GM12878 (cell line): ENCODE data around the gene NISCH. TPM values are rescaled to one million over a fixed set of nuclear protein-coding genes. Genes with fewer than 3 reads are reported as not detected.

ENCODE experiments used
- ATAC-seq: fragments of 200-7000 bp; cut with Tn5 transposase; 3 replicates; pipeline ENCODE4 v1.9.1; 2020; ENCODE audit warnings: mild to moderate bottlenecking, moderate library complexity
- BruUV-seq: library from RNA; stranded (reverse); fragments of 400-500 nt; replicated peaks from 2 replicates; lab custom pipeline; 2021; lab: Mats Ljungman, UMichigan
- CTCF ChIA-PET: fragments of 300-600 bp; sonication (Branson Sonifier 250); formaldehyde crosslinking; extraction: SDS; loops from one replicate; lab custom pipeline; 2021; ENCODE audit warnings: inconsistent platforms; lab: Yijun Ruan, JAX
- POLR2A ChIA-PET: fragments of 350-600 bp; formaldehyde crosslinking; extraction: SDS; loops from one replicate; lab custom pipeline; 2021; ENCODE audit warnings: inconsistent platforms; lab: Charles Lee
- RAD21 ChIA-PET: fragments of 300-600 bp; sonication (Branson Sonifier 250); formaldehyde crosslinking; loops from one replicate; lab custom pipeline; 2023; ENCODE audit warnings: antibody characterized with exemption; ENCODE audit not compliant: unreplicated experiment; lab: Charles Lee
- SMC1A ChIA-PET: fragments of 300-600 bp; sonication (Branson Sonifier 250); formaldehyde crosslinking; loops from one replicate; lab custom pipeline; 2023; ENCODE audit not compliant: unreplicated experiment, uncharacterized antibody; lab: Charles Lee
- DNase-seq: peaks from one replicate; pipeline ENCODE4 v3.0.0-alpha.2; 2011; ENCODE audit warnings: low read depth, low spot score
- FAIRE-seq: peaks from 3 replicates; lab custom pipeline; 2011; peaks lifted over from hg19 to GRCh38; lab: Jason Lieb, UNC
- H2AFZ ChIP-seq: 2 replicates; pipeline ENCODE4 v1.6.0; 2011; ENCODE audit warnings: low read depth, low read length, control low read depth; ENCODE audit not compliant: control insufficient read depth
- H3K27ac ChIP-seq: 2 replicates; pipeline ENCODE4 v1.5.1; 2011; ENCODE audit warnings: control low read depth; ENCODE audit not compliant: control insufficient read depth, insufficient read depth
- H3K27me3 ChIP-seq, 2 experiments: replicated peaks in 1 of 2; 2 replicates each; pipeline versions ENCODE4 v1.6.0 to v1.6.1; 2011; ENCODE audit warnings: low read length in 1 of 2; ENCODE audit not compliant: control insufficient read depth in 2 of 2, insufficient read depth in 2 of 2
- H3K36me3 ChIP-seq, 2 experiments: 2 replicates each; pipeline ENCODE4 v1.5.1; 2011; ENCODE audit warnings: low read length in 1 of 2; ENCODE audit not compliant: control insufficient read depth in 2 of 2, insufficient read depth in 2 of 2
- H3K4me1 ChIP-seq: 2 replicates; pipeline ENCODE4 v1.6.1; 2011; ENCODE audit warnings: mild to moderate bottlenecking, low read length, moderate library complexity, mixed read lengths; ENCODE audit not compliant: control insufficient read depth, insufficient read depth
- H3K4me2 ChIP-seq: 2 replicates; pipeline ENCODE4 v1.6.0; 2011; ENCODE audit warnings: control low read depth; ENCODE audit not compliant: control insufficient read depth, insufficient read depth
- H3K4me3 ChIP-seq: fragments of 200-600 bp; sonication (generic); 2 replicates; pipeline ENCODE4 v1.5.1; 2016
- H3K79me2 ChIP-seq: 2 replicates; pipeline ENCODE4 v1.6.0; 2011; ENCODE audit warnings: low read length; ENCODE audit not compliant: control insufficient read depth, insufficient read depth
- H3K9ac ChIP-seq: 2 replicates; pipeline ENCODE4 v1.8.0; 2011; ENCODE audit warnings: low read length, control low read depth, mixed read lengths; ENCODE audit not compliant: control insufficient read depth, insufficient read depth
- H3K9me3 ChIP-seq: replicated peaks from 3 replicates; pipeline ENCODE4 v1.5.1; 2011; ENCODE audit warnings: mild to moderate bottlenecking, low read length; ENCODE audit not compliant: control insufficient read depth, insufficient read depth
- H4K20me1 ChIP-seq: 2 replicates; pipeline ENCODE4 v1.6.0; 2011; ENCODE audit not compliant: control insufficient read depth, insufficient read depth
- ATF7 ChIP-seq: fragments of 450-650 bp; IDR thresholded peaks from 2 replicates; pipeline ENCODE4 v1.6.1; 2016; ENCODE audit warnings: low read depth, mild to moderate bottlenecking
- BMI1 ChIP-seq: fragments of 450-650 bp; IDR thresholded peaks from 2 replicates; pipeline ENCODE4 v1.6.1; 2016; ENCODE audit warnings: mild to moderate bottlenecking, moderate library complexity, borderline replicate concordance
- LARP7 ChIP-seq: fragments of 450-650 bp; IDR thresholded peaks from 2 replicates; pipeline ENCODE4 v1.6.1; 2017; ENCODE audit warnings: mild to moderate bottlenecking
- RELB ChIP-seq: fragments of 450-650 bp; IDR thresholded peaks from 2 replicates; pipeline ENCODE4 v1.6.1; 2017; ENCODE audit warnings: low read depth, mild to moderate bottlenecking, moderate library complexity
- ZBED1 ChIP-seq: IDR thresholded peaks from 2 replicates; pipeline ENCODE4 v1.6.1; 2016; ENCODE audit warnings: borderline replicate concordance
- WGBS: methylation state at CpG from one replicate; pipeline ENCODE4 v1.1.6; 2016; ENCODE audit warnings: low lambda C conversion rate; ENCODE audit not compliant: insufficient replicate concordance, insufficient coverage; ENCODE audit errors: missing lambda C conversion rate; 5-methylcytosine and 5-hydroxymethylcytosine counted together
- in situ Hi-C: fragments of 300-500 bp; cut with MboI; formaldehyde crosslinking; loops from 9 replicates; pipeline ENCODE4 v1.14.3; 2018; ENCODE audit warnings: mixed read lengths
- intact Hi-C: fragments of 100-400 bp; cut with micrococcal nuclease; formaldehyde crosslinking; loops from one replicate; pipeline ENCODE4 v1.14.2; 2022; ENCODE audit not compliant: unreplicated experiment
- polyA plus RNA-seq, 11 experiments: library from polyadenylated mRNA; depleted of rRNA in 4 of 11; unstranded in 6 of 11; stranded (reverse) in 5 of 11; fragments of >200 nt; fragmentation: Nextera tagmentation in 4 of 11; fragmentation: Illumina TruSeq in 1 of 11; extraction: Ambion mirVana in 4 of 11; extraction: Trizol in 1 of 11; gene quantifications; 1 replicate in 1 of 11; 2 replicates in 10 of 11; pipeline versions ENCODE4 v1.2.1 to v1.2.3, GENCODE V29; 2011 to 2016; ENCODE audit warnings: inconsistent platforms in 2 of 11, missing spikeins in 2 of 11, low read depth in 1 of 11
- total RNA-seq, 4 experiments: library from RNA; depleted of rRNA in 3 of 4; stranded (reverse); fragments of >200 nt in 3 of 4; fragmentation: Illumina TruSeq in 1 of 4; extraction: Trizol in 1 of 4; gene quantifications; 2 replicates each; pipeline versions ENCODE4 v1.2.1 to v1.2.3, GENCODE V29; 2013 to 2021

The NISCH gene
- total and polyA plus RNA-seq, 10 of the 15 experiments (the other 5 are each of a cell fraction or from before 2014, with no cell fraction given), result 0.76 to 52.5 (median 24.6) TPM

GRCh38 chr3:52531860-52532516 is 76.6 kb downstream of the NISCH start:
- H3K4me3 ChIP-seq, result peak overlapping the region; percentile 81
- H3K4me1 ChIP-seq, result peaks cover 13% of the 10 kb centered on the region
- peak overlapping the region; percentile 92 for H3K4me2 ChIP-seq
- WGBS, result 57% methylated on average over 14 of the region's 14 CpGs
- peak overlapping the region; percentile 36 for H3K27ac ChIP-seq
- ATAC-seq (no peak), DNase-seq (no peak), FAIRE-seq (no peak)
- BruUV-seq, result TSS peak; percentile 81
- peak overlapping the region; percentile 74 for H3K9ac ChIP-seq
- peaks cover 34% of the 10 kb centered on the region for H3K79me2 ChIP-seq
- SMC1A ChIA-PET, result no interaction called here
- POLR2A ChIA-PET, result interaction anchor here (0.6 to 1.0 kb wide), 3 partner anchors 9 to 239 kb away, joined by 3 to 4 read pairs (median 3); partner anchors contain the start of gene NEK4
- no peak for TF ChIP-seq LARP7
- TF ChIP-seq ZBED1, result 0 out of 2 replicates have a peak, but pooled peaks have one; percentile 10
- no peak for TF ChIP-seq BMI1
- peak; percentile 27; the same call in 1 of the 2 replicates for TF ChIP-seq RELB
- TF ChIP-seq ATF7, result 0 out of 2 replicates have a peak, but pooled peaks have one; percentile 60
- CTCF ChIA-PET, result interaction anchor here (0.6 kb wide), 1 partner anchor 32 kb away, joined by 3 read pairs; no protein-coding TSS in a partner anchor
- RAD21 ChIA-PET, result interaction anchor here (0.5 kb wide), 1 partner anchor 1032 kb away, joined by 3 read pairs; no protein-coding TSS in a partner anchor
- H2AFZ ChIP-seq, result 0 out of 2 replicates have a peak overlapping the region, but pooled peaks have one; percentile 13
- in situ Hi-C loops (no loop called here), intact Hi-C loops (no loop called here)
- no peaks in the 10 kb centered on the region for H3K27me3 ChIP-seq
- no peaks in the 10 kb centered on the region for H3K9me3 ChIP-seq
- H4K20me1 ChIP-seq, result no peaks in the 10 kb centered on the region
- peaks cover 0 to 10% of the 10 kb centered on the region in 2 experiments; a peak in 2 of 4 replicates for H3K36me3 ChIP-seq
